GM19043 (cell line): ENCODE measurements around the gene NETO2.
"Not testable (repeated sequence)": the region's sequence is repeated elsewhere in the genome, so short reads cannot be mapped to it uniquely, and the experiment has no call there.

ENCODE experiments used
- ATAC-seq: cut with Tn5 transposase; IDR thresholded peaks from one replicate; pipeline ENCODE4 v1.9.1; 2021; ENCODE audit warnings: low read depth; ENCODE audit not compliant: unreplicated experiment

The NETO2 gene

DNA sequence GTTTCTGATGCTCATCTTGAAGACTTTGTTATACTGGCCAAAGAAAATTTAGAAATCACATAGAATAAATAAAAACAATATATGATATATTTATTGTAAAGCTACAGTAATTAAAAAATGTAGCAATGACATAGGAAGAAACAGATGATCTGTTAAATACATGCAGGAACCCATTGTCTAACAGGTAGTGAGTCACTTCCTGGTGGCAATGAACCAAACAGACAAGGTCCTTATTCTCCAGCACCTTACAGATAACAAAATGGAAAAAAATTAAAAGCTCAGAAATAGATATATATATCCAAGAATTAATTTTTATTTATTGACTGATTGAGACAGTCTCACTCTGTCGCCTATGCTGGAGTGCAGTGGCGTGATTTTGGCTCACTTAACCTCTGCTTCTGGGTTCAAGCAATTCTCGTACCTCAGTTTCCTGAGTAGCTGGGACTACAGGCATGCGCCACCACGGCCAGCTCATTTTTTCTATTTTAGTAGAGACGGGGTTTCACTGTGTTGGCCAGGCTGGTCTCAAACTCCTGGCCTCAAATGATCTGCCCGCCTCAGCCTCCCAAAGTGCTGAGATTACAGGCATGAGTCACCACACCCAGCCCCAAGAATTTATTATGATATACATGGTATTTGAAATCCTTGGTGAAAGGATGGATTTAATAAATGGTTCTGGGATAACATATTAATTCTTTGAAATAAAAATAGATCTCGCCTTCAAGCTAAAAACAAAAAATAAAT is 7.5 kb downstream of the NETO2 start:
- ATAC-seq, result no peak

DNA sequence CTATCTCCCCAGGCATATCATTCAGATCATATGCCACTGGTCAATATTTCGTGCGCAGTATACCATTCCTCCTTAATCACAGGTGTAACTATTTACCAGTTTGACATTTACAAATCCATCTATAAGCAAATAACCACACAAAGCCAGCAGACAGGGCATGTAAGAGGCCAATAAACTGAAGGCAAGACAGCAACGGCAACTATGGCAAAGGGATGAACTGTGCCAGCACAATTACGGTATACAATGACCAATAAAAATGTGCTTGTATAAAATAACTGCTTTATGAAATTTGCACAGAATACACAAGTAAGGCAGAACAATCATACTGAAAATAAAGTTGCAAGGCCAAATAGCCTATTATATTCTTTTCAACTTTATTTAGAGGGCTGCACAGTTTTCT is 9.2 kb downstream of the NETO2 start:
- no peak for ATAC-seq

DNA sequence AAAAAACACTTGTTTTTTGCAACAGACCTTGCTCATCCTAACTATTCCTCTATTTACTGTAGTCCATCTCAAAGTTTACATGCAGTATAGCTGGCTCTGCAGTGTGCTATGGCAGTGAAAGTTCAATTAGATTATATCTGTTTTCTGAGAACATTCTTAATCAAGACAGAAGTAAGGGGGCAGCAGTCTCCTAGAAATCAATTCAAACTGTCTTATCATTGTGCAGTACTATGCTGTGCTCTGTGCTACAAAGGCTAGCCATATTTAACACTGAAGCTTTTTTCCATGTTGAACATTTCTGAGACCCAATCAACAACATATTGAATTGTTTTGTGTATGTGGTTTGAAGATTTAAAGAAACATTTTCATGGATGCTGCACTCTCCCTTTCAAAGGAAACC is 11.4 kb downstream of the NETO2 start:
- ATAC-seq, result no peak

DNA sequence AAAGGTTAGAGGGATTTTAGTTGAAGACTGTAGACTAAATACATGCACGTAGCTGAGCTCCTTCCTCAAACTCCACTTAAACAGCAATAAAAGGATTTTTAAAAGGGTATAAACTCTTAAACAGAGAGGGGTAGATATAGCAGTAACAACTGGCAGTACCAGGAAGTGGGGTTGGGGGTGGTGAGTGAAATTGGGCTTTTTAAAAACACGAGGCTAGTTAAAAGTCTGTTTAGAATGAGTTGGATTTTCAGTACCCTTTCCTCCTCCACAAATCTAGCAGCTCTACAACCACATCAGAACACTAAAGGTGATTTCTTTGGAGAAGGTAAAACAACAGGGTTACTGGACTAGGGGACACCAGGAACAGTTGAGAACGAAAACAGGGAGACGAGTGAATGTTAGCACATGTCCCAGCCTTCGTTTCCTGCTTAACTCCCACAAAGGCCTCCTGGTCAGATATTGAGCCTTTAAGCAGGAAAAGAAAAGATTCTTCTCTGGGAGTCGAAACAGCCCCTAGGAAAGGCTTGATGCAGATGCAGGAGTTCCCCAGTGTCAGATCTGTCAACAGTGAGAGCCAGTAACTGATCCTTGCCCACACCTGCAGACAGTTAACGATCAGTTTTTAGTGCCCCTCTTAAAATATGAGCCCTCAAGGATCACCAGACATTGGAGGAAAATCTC is 13.8 kb downstream of the NETO2 start:
- ATAC-seq, result no peak

DNA sequence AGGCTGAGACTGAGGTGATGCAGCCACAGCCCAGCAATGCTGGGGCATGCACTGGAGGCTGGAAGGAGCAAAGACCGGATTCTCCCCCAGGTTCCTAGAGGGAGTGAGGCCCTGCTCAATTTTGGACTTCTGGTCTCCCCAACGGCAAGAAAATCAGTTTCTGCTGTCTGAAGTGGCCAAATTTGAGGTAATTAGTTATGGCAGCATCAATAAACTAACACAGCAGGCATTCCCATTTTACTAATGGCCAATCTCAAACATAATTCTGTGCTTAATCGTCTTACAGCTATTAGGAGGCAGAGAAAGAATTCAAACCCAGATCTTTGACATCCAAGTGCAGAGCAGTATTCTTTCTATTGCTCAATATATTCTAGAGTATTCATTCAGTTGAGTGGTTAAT is 16.2 kb downstream of the NETO2 start:
- no peak for ATAC-seq

DNA sequence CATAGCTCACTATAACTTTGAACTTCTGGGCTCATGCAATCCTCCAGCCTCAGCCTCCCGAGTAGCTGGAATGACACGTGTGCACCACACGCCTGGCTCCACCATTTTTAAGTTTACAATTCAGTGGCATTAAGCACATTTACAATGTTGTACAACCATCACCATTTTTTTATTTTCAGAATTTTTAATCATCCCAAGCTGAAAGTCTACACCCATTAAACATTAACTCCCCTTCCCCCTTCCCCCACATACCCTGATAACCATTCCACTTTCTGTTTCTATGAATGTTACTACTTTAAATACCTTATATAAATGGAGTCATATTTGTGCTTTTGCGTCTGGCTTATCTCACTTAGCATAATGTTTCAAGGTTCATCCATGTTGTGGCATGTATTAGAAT is 18.0 kb downstream of the NETO2 start:
- no peak for ATAC-seq

DNA sequence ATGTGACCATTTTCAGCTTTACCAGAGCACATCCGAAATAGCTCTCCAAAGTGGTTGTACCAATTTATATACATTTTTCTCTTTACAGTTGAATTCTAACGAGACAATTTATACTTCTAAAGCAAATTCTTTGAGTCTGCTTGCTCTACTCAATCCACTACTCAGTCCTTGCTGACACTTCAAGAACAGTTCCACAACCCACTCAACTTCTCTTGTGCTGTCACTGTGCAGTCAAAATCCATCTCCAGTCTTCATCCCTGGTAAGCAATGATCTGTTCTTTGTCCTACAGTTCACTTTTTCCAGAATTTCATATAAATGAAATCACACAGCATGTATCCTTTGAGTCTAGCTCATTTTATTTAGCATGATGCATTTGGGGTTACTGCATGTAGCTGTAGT is 30.6 kb downstream of the NETO2 start:
- ATAC-seq, result no peak

DNA sequence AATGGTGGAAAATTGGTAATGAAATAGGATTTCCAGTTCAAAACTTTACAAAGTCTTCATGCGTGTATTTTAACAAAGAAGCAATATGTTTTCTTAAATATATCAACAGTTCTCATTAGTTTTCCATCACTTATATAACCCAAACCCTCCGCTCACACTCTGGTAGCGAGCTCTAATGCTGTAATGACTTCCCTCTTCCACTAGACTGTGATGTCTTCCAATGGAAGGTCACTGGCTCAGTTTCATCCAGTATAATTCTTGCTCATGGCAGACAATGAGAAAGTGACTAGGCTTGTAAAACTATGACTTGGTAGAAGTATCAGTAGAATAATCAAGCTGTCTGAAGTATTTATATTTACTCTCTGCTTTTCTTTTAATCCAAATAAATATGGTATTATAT is 32.8 kb downstream of the NETO2 start:
- no peak for ATAC-seq

DNA sequence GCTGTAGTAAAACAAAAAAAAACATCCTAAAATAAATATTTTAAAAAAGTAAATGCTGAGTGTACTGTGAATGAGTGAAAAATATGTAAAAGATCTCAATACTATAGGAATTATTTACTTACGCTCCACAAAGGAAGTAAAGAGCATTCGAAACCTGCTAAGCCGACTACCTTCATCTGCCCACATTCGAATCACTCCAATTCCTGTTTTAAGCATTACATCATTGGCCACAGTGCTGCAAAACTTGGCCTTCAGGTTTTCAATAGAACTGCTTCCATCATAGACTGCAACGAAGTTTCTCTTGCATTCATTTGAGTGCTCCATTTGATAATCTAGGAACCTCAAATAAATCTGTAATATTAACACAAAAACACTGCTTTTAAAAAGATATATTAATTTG is 34.4 kb downstream of the NETO2 start:
- ATAC-seq, result no peak

DNA sequence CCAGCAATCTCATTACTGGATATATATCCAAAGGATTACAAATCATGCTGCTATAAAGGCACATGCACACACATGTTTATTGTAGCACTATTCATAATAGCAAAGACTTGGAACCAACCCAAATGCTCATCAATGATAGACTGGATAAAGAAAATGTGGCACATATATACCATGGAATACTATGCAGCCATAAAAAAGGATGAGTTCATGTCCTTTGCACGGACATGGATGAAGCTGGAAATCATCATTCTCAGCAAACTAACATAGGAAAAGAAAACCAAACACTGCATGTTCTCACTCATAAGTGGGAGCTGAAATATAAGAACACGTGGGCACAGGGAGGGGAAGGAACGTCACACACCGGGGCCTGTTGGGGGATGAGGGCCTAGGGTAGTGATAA is 40.8 kb downstream of the NETO2 start:
- not testable (repeated sequence) for ATAC-seq

DNA sequence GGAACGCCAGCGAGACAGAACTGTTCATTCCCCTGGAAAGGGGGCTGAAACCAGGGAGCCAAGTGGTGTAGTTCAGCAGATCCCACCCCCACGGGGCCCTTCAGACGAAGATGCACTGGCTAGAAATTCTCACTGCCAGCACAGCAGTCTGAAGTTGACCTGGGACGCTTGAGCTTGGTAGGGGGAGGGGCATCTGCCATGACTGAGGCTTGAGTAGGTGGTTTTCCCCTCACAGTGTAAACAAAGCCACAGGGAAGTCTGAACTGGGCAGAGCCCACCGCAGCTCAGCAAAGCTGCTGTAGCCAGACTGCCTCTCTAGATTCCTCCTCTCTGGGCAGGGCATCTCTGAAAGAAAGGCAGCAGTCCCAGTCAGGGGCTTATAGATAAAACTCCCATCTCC is 46.6 kb downstream of the NETO2 start:
- ATAC-seq, result not testable (repeated sequence)

DNA sequence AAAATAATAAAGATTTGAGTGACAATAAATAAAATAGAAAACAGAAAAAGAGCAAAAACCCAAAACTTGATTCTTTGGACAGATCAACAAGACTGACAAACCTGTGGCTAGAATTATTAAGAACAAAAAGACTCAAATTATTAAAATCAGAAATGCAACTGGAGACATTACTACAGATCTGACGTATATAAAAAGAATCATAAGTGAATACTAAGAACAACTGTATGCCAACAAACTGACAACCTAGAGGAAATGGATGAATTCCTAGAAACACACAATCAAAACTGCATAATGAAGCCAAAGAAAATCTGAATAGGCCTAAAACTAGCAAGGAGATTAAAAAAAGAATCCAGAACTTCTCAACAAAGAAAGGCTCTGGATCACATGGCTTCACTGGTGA is 47.4 kb downstream of the NETO2 start:
- no peak for ATAC-seq

DNA sequence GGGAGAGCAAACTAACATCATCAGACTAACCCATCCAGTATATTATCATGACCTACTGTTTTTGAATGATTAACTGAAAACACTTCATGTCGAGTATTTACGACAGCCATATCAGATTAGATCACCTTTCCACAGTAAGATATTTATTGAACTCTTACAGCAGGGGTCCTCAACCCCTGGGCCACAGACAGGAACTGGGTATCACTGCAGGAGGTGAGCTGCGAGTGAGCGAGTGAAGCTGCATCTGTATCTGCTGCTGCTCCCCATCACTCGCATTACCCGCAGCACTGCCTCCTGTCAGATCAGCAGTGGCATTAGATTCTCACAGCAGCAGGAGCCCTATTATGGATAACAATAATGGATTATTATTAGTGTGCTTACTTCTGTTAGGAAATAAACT is 59.5 kb downstream of the NETO2 start:
- no peak for ATAC-seq

DNA sequence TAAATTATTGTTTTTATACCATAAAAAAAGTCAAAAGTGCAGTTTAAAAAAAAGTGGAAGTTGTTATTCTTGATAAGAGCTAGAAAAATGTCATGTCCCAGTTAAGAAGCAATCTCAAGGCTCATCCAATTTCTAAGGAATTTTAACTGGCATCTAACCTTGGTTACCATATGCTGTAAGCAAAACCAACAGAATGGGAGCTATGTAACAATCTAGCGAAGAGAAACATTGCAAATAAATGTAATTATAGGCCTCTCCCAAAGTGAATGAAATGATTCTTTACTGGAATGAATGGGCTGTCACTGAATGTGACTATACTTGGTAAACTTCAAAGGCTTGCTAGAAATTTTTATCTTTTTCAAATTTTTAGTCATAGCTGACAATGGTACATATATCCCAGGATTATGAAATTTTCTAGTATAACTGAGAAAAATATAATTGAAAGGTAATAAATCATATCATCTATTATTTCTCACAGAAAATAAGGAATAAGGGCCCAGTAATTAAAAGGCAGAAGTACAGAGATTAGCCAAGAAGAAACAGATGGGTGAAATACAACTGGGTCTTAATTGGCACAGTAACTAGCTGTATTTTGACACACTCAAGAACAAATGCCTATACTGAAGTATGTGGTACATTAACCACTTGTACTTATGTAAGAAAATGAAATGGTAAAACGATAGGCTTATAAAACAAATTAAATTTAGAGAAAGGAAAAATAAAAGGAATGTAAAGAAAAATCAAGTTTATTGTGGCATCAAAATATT is 61.5 kb downstream of the NETO2 start:
- no peak for ATAC-seq

DNA sequence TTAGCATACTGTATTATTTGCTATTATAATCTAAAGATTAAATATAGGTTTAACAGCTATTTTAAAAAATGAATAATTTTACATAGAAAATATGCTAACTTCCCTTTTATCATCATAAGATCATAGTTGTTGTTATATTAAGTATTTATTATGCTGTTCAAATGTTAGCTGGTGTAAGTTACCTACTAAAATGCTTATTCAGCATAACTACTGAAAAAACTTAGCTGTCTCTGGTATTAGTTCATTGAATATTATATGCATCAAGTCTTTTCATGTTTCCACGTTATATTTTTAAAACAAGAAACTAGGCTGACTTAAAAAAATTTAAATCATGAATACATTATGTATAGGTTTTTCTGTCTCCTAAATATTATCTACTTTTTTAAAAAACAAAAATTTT is 62.6 kb downstream of the NETO2 start:
- no peak for ATAC-seq

DNA sequence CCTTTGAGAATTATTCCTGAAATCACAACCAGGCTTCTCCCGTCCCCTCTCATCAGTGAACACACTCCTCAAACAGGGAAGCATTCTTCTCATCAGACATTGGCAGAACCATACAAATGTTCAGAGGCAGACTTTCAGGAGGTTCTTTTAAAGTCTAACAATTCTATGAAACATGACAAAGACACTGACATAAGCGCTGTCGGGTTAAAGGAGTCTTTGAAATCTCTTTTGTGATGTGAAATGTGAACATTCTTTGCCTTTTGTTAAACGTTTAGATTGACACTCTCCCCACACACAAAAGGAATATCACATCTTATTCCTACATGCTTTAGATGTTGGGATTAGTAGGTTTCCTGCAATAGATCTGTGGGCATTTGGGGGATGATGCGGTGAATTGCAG is 63.9 kb downstream of the NETO2 start:
- ATAC-seq, result no peak

DNA sequence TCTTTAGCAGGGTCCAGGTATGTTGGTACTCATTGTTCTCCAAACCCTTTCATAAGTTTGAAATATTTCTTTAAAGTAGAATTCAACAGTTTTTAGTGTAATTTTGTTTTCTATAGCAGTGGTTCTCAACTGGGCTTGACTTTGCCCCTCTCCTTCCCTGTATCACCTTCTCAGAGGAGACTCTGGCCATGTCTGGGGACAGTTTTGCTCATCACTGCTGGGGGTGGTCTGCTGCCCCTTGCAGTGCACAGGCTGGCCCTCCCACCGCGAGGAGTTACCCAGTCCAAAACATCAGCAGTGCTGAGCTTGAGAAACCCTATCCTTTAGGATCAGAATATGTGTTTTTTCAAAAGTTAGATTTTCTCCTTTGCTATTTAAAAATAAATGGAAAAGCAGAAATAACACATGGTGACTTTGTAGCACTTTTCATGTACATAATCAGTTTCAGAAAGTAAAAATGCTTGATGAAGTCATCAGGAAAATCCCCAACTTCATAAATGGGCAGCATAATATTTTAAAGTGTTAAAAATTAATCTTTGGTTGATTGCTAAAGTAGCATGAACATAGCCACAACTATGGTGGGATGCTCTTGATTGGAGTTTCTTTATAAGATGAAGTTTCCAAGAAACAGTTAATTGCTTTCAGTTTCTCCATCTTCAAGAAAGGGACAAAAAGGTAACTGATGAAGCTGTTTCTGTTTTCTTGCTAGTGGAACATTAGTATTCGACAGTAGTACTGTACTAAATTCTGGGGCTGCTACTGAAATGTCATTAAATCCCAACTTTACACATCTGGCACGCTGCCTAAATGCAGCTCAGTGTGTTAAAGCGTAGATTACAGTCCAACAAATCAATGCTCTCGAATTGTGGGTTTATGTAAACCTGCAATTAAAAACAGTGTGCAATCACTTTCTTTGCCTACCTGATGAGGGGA is 70.3 kb downstream of the NETO2 start:
- ATAC-seq, result peak; percentile 49

DNA sequence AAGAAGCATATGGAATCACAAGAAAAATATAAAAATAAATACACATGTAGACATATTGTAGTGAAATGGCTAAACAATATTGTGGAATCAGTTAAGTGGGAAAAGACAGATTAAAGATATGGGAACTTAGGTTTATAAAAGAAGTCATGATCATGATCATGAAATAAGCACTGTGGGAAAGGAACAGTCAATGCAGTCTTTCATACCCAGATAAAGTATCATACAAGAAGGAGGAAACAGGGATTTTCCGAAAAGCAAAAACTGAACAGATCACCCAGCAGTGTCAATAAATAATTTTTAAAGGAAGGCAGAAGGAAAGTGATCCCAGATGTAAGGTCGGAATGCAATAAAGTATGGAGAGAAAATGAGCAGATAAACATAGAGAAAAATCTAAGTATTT is 71.6 kb downstream of the NETO2 start:
- no peak for ATAC-seq

DNA sequence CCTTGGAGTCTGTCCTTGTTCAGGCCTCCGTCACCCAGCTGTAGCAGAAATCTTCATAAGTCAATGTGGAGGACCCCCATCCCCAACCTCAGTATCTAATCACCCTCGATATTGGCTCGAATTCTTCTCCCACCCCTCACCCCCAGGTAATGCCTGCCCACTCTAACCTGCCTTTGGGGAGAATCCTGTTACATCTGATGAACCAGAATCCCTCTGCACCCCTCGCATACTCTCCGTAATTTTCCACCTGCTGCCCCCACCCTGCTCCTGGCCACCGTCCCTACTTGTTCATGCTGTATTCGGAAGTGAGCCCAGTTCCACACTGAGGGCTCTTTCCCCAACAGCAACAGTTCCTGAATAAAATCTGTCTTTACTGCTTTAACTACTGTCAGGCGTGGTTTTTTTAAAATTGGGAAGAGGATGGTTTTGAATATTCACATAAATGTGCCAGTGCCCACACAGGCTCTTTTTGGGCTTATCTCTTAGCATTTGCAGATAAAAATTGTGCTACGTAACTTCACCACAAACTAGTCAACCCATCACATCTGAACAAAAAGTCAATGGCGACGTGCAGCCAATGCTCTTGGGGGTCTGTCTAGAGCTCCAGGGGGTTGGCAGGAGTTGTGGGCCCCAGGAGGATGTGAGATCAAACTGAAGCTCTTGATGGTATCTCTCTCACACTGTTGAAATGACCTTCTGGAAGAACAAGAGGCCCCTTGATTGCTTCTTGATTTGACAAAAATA is 73.7 kb downstream of the NETO2 start:
- ATAC-seq, result no peak

DNA sequence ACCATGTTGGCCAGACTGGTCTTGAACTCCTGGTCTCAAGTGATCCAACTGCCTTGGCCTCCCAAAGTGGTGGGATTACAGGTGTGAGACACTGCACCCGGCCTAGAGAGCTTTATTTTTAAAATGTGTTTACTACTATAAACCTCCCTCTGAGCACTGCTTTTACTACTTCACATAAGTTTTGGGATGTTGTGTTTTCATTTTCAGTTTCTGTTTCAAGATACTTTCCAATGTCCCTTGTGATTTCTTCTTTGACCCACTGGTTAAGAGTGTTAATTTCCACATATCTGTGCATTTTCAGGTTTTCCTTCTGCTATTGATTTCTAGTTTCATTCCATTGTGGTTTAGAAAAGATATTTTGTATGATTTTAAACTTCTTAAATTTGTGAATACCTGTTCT is 74.4 kb downstream of the NETO2 start:
- no peak for ATAC-seq
